Neuronal stem cell (in vitro differentiated cells): ENCODE results near the gene ING2.
"Not testable (repeated sequence)": the region's sequence is repeated elsewhere in the genome, so short reads cannot be mapped to it uniquely, and the experiment has no call there.

ENCODE experiments used
- DNase-seq: peaks from one replicate; pipeline ENCODE4 v3.0.0-alpha.2; 2013; ENCODE audit warnings: low spot score
- H2AFZ ChIP-seq: one replicate; pipeline ENCODE4 v1.6.1; 2013; ENCODE audit warnings: mild to moderate bottlenecking, low read length, inconsistent platforms
- H2AK5ac ChIP-seq: 2 replicates; pipeline ENCODE4 v1.6.1; 2013; ENCODE audit warnings: low read depth, mild to moderate bottlenecking, inconsistent platforms, low read length, moderate library complexity, mixed read lengths
- H2BK120ac ChIP-seq: 2 replicates; pipeline ENCODE4 v1.6.1; 2013; ENCODE audit warnings: low read depth, mild to moderate bottlenecking, inconsistent platforms, low read length, moderate library complexity, mixed read lengths
- H2BK12ac ChIP-seq: one replicate; pipeline ENCODE4 v1.6.1; 2013; ENCODE audit warnings: low read length, inconsistent platforms
- H2BK15ac ChIP-seq: 2 replicates; pipeline ENCODE4 v1.6.1; 2013; ENCODE audit warnings: mild to moderate bottlenecking, low read length, inconsistent platforms, mixed read lengths
- H2BK5ac ChIP-seq: one replicate; pipeline ENCODE4 v1.6.1; 2013; ENCODE audit warnings: inconsistent platforms, mild to moderate bottlenecking, low read length, moderate library complexity
- H3K14ac ChIP-seq: one replicate; pipeline ENCODE4 v1.6.1; 2013; ENCODE audit warnings: low read length, inconsistent platforms
- H3K18ac ChIP-seq: 2 replicates; pipeline ENCODE4 v1.6.1; 2013; ENCODE audit warnings: low read length, inconsistent platforms
- H3K23ac ChIP-seq: 2 replicates; pipeline ENCODE4 v1.6.1; 2013; ENCODE audit warnings: low read depth, mild to moderate bottlenecking, mixed read lengths, low read length, inconsistent platforms; ENCODE audit not compliant: poor library complexity
- H3K27ac ChIP-seq: replicated peaks from 3 replicates; pipeline ENCODE4 v1.5.1; 2013; ENCODE audit warnings: low read length, inconsistent platforms
- H3K27me3 ChIP-seq, 3 experiments: 2 replicates each; pipeline ENCODE4 v1.6.1; 2013; ENCODE audit warnings: low read length in 3 of 3, mild to moderate bottlenecking in 2 of 3, inconsistent platforms in 1 of 3, low read depth in 1 of 3, mixed read lengths in 1 of 3, moderate library complexity in 1 of 3; ENCODE audit not compliant: control insufficient read depth in 3 of 3, insufficient read depth in 3 of 3
- H3K36me3 ChIP-seq, 2 donors: replicated peaks in 1 of 2; 2 replicates each; pipeline ENCODE4 v1.6.1; 2013; ENCODE audit warnings: low read length in 2 of 2; ENCODE audit not compliant: control insufficient read depth in 2 of 2, insufficient read depth in 2 of 2
- H3K4ac ChIP-seq: 2 replicates; pipeline ENCODE4 v1.6.1; 2013; ENCODE audit warnings: inconsistent platforms, mild to moderate bottlenecking, low read length, moderate library complexity
- H3K4me1 ChIP-seq, 2 donors: 1 replicate in 1 of 2; 2 replicates in 1 of 2; pipeline ENCODE4 v1.6.1; 2013; ENCODE audit warnings: low read length in 2 of 2, low read depth in 1 of 2; ENCODE audit not compliant: control insufficient read depth in 2 of 2, insufficient read depth in 1 of 2
- H3K4me2 ChIP-seq: one replicate; pipeline ENCODE4 v1.6.1; 2013; ENCODE audit warnings: mild to moderate bottlenecking, low read length, inconsistent platforms; ENCODE audit not compliant: insufficient read depth, poor library complexity, severe bottlenecking
- H3K4me3 ChIP-seq, 2 donors: 2 replicates each; pipeline ENCODE4 v1.5.1; 2013; ENCODE audit warnings: low read length in 2 of 2, mild to moderate bottlenecking in 2 of 2, inconsistent platforms in 1 of 2, moderate library complexity in 1 of 2
- H3K79me1 ChIP-seq: one replicate; pipeline ENCODE4 v1.6.1; 2013; ENCODE audit warnings: low read depth, mild to moderate bottlenecking, inconsistent platforms, low read length, moderate library complexity
- H3K9ac ChIP-seq: one replicate; pipeline ENCODE4 v1.6.1; 2013; ENCODE audit warnings: mild to moderate bottlenecking, low read depth, low read length, inconsistent platforms; ENCODE audit not compliant: poor library complexity
- H3K9me3 ChIP-seq, 2 donors: replicated peaks in 1 of 2; 2 replicates each; pipeline versions ENCODE3 to v1.6.1; 2013; ENCODE audit warnings: low read length in 2 of 2, mild to moderate bottlenecking in 2 of 2, inconsistent platforms in 1 of 2, low read depth in 1 of 2, mixed read lengths in 1 of 2, moderate library complexity in 1 of 2; ENCODE audit not compliant: control insufficient read depth in 2 of 2, insufficient read depth in 1 of 2
- H4K8ac ChIP-seq: one replicate; pipeline ENCODE4 v1.6.1; 2013; ENCODE audit warnings: low read depth, mild to moderate bottlenecking, inconsistent platforms, low read length, moderate library complexity
- H4K91ac ChIP-seq: one replicate; pipeline ENCODE4 v1.6.1; 2013; ENCODE audit warnings: low read length, low read depth, mild to moderate bottlenecking, inconsistent platforms; ENCODE audit not compliant: poor library complexity
- WGBS, 2 donors: extraction: QIAGEN DNeasy Blood & Tissue Kit; methylation state at CpG; one replicate each; pipeline ENCODE4 v1.1.7; 2013; ENCODE audit warnings: missing lambda C conversion rate in 2 of 2, mixed read lengths in 1 of 2; ENCODE audit not compliant: insufficient read length in 2 of 2, insufficient replicate concordance in 1 of 2; ENCODE audit errors: extremely low coverage in 2 of 2; 5-methylcytosine and 5-hydroxymethylcytosine counted together

Gene ING2

DNA sequence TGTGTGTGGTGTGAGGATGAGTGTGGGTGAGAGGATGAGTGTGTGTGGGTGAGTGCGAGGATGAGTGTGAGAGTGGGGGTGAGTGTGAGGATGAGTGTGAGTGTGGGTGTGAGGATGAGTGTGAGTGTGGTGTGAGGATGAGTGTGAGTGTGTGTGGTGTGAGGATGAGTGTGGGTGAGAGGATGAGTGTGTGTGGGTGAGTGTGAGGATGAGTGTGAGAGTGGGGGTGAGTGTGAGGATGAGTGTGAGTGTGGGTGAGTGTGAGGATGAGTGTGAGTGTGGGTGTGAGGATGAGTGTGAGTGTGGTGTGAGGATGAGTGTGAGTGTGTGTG, 48.3 kb downstream of the ING2 start:
- H3K27ac ChIP-seq, H3K27me3 ChIP-seq, H4K8ac ChIP-seq, H4K91ac ChIP-seq, H3K23ac ChIP-seq, H2BK120ac ChIP-seq, H3K4ac ChIP-seq, H3K9ac ChIP-seq, H3K79me1 ChIP-seq, H3K4me2 ChIP-seq, H2BK15ac ChIP-seq, H2BK12ac ChIP-seq, H3K4me1 ChIP-seq, H3K18ac ChIP-seq, H3K4me3 ChIP-seq, H2AK5ac ChIP-seq, DNase-seq, H3K14ac ChIP-seq, H2AFZ ChIP-seq, H3K36me3 ChIP-seq, H3K9me3 ChIP-seq, H2BK5ac ChIP-seq: not testable (repeated sequence)
- WGBS, 2 donors = no CpG with 5 or more reads among the region's 1 CpG

DNA sequence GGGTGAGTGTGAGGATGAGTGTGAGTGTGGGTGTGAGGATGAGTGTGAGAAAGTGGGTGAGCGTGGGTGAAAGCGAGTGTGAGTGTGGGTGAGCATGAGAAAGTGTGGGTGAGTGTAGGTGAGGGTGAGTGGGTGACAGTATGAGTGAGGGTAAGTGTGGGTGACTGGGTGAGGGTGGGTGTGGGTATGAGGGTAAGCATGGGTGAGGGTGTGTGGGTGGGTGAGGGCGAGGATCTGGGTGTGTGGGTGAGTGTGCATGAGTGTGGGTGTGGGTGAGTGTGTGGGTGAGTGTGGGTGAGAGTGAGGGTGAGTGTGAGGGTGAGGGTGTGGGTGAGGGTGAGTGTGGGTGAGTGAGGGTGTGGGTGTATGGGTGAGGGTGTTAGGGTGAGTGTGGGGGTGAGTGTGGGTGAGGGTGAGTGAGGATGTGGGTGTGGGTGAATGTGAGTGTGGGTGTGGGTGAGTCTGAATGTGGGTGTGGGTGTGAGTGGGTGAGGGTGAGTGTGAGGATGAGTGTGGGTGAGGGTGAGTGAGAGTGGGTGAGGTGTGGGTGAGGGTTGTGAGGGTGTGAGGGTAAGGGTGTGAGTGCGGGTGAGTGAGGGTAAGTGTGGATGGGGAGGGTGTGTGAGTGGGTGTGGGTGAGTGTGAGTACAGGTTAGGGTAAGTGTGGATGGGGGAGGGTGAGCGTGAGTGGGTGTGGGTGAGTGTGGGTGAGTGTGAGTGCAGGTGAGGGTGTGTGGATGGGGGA, 48.9 kb downstream of the ING2 start:
- H3K4me3 ChIP-seq = peak overlapping the region in 1 of 2 donors; percentile 2
- no peaks in the 10 kb centered on the region for H3K27me3 ChIP-seq
- no peak overlapping the region for H2BK120ac ChIP-seq
- H4K8ac ChIP-seq = no peak overlapping the region
- no peak overlapping the region for H2BK15ac ChIP-seq
- H3K36me3 ChIP-seq = no peaks in the 10 kb centered on the region
- H2AK5ac ChIP-seq = no peak overlapping the region
- no peak overlapping the region for H2AFZ ChIP-seq
- no peak overlapping the region for H4K91ac ChIP-seq
- no peak for DNase-seq
- H2BK12ac ChIP-seq = peak overlapping the region; percentile 73
- H3K4me1 ChIP-seq = peaks cover 0 to 7% of the 10 kb centered on the region in 2 donors
- no peak overlapping the region for H2BK5ac ChIP-seq
- H3K4me2 ChIP-seq = no peak overlapping the region
- no peak overlapping the region for H3K23ac ChIP-seq
- H3K14ac ChIP-seq = no peak overlapping the region
- no peaks in the 10 kb centered on the region for H3K79me1 ChIP-seq
- no peak overlapping the region for H3K4ac ChIP-seq
- H3K27ac ChIP-seq = no peak overlapping the region
- H3K18ac ChIP-seq = no peak overlapping the region
- peaks cover 0 to 2% of the 10 kb centered on the region in 2 donors for H3K9me3 ChIP-seq
- 84 to 100% methylated on average over 2 to 5 of the region's 5 CpGs for WGBS, 2 donors
- H3K9ac ChIP-seq = no peak overlapping the region

DNA sequence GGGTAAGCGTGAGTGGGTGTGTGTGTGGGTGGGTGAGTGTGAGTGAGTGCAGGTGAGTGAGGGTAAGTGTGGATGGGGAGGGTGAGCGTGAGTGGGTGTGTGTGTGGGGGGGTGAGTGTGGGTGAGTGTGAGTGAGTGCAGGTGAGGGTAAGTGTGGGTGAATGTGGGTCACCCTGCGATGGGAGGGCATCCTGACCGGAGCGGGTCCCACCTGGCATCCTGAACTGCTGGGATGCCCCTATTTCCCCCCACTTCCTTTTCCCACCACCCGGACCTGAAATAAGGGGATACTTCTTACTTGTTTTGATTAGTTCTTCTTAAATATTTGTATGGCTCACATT, 49.5 kb downstream of the ING2 start:
- H4K8ac ChIP-seq = no peak overlapping the region
- no peak overlapping the region for H2BK120ac ChIP-seq
- no peak for DNase-seq
- no peaks in the 10 kb centered on the region for H3K79me1 ChIP-seq
- no peak overlapping the region for H4K91ac ChIP-seq
- H2BK5ac ChIP-seq = no peak overlapping the region
- H3K27me3 ChIP-seq = no peaks in the 10 kb centered on the region
- no peak overlapping the region for H3K18ac ChIP-seq
- H2BK12ac ChIP-seq = no peak overlapping the region
- H3K4me3 ChIP-seq = no peak overlapping the region
- peaks cover 0 to 10% of the 10 kb centered on the region in 2 donors for H3K4me1 ChIP-seq
- no peak overlapping the region for H3K4ac ChIP-seq
- WGBS, 2 donors = 100% methylated on average over 1 of the region's 6 CpGs; no CpG with 5 or more reads in 1 of the 2 donors
- H3K23ac ChIP-seq = no peak overlapping the region
- H3K9me3 ChIP-seq = peaks cover 0 to 2% of the 10 kb centered on the region in 2 donors
- H3K14ac ChIP-seq = no peak overlapping the region
- H2BK15ac ChIP-seq = no peak overlapping the region
- H3K4me2 ChIP-seq = no peak overlapping the region
- no peak overlapping the region for H3K9ac ChIP-seq
- no peak overlapping the region for H2AK5ac ChIP-seq
- no peak overlapping the region for H3K27ac ChIP-seq
- H3K36me3 ChIP-seq = no peaks in the 10 kb centered on the region
- H2AFZ ChIP-seq = no peak overlapping the region

DNA sequence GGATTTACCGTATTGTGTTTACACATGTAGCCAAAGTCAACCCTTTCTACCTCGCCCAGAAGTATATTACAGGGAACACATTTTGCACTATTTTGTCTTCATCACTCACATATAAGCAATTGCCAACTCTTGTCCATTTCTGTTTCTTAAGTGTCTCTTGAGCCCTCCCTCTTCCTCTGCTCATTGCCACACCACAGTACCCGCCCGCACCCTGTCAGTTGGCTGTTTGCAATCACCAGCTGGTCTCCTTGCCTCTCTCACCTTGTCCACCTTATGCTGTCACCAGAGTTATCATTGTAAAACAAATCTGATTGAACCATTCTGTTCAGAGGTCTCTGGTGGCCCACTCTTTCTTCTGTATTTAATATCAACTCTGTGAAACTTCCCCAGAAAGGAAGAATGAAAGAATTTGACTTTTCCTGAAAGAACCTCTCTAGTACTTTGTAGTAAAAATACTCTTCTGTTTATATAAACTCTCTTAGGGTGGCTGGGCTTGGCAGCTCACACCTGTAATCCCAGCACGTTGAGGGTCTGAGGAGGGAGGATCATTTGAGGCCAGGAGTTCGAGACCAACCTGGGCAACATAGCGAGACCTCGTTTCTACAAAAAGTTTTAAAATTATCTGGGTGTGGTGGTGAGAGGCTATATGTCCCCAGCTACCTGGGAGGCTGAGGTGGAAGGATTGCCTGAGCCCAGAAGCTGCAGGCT, 50.2 kb downstream of the ING2 start:
- DNase-seq = no peak
- Histone ChIP-seq H3K4me3 (no peak overlapping the region), H3K27ac (no peak overlapping the region), H3K4me2 (no peak overlapping the region), H3K79me1 (no peaks in the 10 kb centered on the region), H2BK15ac (no peak overlapping the region), H2BK12ac (no peak overlapping the region), H3K14ac (no peak overlapping the region), H2AFZ (no peak overlapping the region), H3K18ac (peak overlapping the region; percentile 22), H2AK5ac (no peak overlapping the region), H3K27me3 (no peaks in the 10 kb centered on the region), H4K91ac (no peak overlapping the region), H2BK120ac (no peak overlapping the region), H3K4me1 (peaks cover 0 to 10% of the 10 kb centered on the region in 2 donors), H3K23ac (no peak overlapping the region), H3K36me3 (no peaks in the 10 kb centered on the region), H3K9ac (no peak overlapping the region), H3K4ac (no peak overlapping the region), H4K8ac (no peak overlapping the region), H2BK5ac (no peak overlapping the region), H3K9me3 (peaks cover 0 to 2% of the 10 kb centered on the region in 2 donors)
- WGBS, 2 donors = no CpG with 5 or more reads among the region's 8 CpGs
